Measurements from ENCODE around the gene CEP170.

The CEP170 gene

DNA sequence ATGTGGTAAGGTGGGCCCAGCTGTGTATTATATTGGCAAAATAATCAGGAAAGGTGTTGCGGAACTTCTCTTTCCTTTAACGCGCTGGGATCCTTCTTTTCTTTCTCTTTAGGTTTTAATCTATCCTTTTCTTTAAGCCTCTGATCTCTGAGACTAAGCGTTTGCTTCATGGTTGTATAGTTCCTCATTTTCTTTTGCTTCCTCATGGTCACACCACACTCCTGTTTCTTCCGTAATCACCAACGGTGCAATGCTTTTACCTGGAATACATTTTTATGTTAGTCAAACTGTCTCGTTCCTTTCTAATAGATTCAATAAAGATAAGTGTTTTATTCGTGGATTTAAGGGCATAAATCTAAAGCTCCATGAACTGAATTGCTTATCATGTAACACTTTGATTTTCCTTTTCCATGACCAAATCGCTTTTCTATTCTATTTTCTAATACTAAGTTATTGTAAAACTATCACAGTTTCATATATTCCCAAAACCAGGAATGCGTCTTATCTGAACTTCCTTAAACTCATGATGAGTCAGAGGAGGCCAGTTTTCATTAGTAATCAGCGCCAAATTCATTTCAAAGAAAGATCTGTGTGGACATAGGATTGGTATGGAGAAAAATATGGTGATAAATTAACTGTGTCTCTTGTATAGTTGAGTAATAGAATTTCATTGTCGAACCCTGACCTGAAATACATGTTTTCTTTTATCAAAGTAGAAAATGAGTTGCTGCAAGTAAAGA, 13.0 kb upstream of the CEP170 start:
- peak in 1 of 2 donors; percentile 56 for DNase-seq

DNA sequence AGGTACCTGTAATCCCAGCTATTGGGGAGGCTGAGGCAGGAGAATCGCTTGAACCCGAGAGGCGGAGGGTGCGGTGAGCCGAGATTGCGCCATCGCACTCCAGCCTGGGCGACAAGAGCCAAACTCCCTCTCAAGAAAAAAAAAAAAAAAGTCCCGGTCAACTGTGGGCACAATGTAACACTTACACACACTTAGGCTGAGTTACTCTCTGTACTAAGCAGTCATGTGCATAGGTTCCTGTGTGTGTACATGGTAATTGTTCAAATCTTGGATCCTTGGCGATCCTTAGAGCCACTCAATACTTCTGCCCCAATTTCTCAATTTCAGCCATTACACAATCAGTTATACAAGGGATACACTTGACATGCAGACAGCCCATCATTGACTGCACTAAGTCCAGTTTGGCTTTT, 12.4 kb upstream of the CEP170 start:
- no peak for DNase-seq

DNA sequence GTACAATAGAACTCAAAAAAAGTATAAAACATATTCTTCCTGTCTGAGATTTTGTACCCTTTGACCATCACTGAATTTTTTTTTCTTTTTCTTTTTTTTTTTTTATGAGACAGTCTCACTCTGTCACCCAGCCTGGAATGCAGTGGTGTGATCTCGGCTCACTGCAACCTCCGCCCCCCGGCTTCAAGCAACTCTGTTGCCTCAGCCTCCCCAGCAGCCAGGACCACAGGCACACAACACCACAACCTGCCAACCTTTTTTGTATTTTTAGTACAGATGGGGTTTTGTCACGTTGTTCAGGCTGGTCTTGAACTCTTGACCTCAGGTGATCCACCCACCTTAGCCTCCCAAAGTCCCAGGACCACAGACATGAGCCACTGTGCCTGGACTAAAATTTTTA, 11.2 kb upstream of the CEP170 start:
- DNase-seq: no peak

DNA sequence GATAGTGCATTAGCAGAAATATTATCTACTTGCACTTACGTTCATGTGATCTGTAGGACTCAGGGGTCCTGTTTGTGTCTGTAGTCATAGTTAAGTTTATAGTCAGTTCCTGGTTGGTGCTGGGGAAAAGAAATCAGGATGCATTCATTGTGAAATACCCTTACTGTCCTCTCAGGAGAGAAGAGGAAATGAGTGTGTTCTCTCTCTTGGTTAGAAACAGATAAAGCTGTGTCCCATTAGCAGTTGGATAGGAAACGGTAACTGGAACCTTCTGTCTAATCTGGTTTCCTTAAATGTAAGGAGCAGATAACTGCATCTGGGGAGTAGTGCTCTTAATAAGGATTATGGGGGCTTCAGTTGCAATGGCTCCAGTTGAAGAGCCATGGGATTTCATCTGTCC, 9.6 kb upstream of the CEP170 start:
- DNase-seq: peak in 1 of 2 donors; percentile 92

DNA sequence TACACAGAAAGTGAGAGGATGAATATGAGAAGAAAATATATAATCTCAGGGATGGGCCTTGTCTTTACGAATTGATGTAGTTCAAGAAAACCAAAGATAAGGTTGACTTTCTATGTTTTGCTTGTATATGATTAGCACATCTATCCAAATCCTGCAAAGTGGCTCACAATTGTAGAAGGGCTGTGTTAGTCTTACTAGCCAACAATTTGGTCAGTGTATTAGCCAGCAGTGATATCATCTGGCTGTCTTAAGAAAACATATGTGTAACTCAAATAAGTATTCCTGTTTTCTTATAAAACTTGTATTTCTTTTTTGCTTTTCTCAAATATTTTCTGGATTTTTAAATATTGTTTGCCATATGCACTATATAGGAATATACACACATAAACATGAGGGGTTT, 6.3 kb upstream of the CEP170 start:
- no peak for DNase-seq

DNA sequence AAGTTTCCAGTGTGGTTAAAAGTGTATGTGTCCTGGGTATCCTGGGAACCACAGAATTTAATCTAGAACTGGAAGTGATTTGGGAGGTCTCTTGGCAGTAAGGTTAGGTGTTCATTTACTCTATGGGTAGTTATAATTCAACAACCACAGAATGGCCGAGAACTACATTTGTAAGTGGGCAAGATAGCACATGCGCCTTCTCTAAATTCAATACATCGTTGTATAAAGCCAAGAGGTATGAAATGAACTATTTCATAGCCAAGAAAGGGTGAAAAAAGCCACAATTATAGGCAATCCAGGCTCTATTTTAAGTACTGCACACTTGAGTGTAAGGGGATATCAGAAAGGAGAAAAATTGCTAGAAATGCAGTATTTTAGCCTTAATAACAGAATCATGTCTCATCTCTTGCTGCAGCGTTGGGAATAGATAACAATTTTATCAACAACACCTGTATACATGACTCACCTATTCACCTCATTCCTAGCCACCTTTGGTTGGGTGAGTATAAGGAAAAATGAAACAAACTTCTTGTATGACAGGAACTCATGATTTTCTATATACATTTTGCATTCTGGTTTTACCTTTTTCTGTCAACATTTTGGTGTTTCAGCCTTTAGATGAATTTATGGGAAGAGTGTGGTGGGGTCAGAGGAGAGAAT, 5.3 kb upstream of the CEP170 start:
- DNase-seq: no peak

DNA sequence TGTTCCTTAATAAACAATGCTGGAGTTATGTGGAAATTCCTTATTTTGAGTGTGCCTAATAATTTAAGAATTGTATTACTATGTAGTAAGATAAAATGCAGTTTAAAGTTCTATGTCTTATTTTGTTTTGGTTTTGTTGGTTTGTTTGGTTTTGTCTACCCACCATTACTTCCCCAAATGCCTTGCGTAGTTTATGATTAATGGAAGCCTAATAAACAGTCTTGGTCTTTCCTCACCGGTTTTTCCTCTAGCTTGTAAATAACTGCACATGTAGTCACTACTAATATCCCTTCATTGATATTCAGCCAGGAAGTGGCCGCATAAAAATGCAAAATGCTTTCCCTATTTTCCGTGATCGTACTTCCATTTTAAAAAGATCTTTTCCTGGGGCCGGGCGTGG, 3.6 kb upstream of the CEP170 start:
- DNase-seq: no peak

DNA sequence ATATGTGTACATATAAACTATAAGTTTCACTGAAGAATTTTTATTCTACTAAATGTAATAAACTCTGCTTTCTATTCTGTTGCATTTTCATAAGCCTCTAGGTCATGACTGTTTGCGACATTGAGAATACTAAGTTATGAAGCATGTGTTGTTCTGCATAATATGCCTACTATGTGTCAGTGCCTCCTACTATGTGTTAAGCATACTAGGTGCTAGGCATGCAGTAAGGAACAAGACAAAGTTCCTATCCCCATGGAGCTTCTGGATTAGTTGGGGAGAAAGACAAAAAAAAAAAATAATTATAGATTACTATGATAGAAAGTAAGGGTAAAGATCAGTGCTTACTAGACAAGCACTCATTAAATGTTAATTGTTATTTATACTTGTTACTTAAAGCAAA, 2.1 kb upstream of the CEP170 start:
- DNase-seq: no peak

DNA sequence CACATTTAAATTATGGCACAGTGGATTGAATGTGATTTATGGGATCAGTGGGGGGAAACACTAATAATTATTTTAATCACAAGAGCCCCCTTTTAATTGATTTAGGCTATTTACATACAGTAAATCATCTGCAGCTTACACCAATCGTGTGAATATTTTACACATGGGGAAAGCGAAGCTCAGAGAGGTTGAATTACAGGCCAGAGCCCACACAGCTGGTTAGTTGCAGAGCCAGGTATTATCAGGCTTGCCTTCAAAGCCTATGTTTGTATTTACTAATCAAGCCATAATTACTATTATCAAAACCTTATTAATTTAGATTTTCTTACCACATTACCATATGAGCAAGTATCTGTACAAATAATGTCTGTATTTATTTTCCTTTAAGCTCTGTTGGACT, 1.5 kb upstream of the CEP170 start:
- DNase-seq: no peak

DNA sequence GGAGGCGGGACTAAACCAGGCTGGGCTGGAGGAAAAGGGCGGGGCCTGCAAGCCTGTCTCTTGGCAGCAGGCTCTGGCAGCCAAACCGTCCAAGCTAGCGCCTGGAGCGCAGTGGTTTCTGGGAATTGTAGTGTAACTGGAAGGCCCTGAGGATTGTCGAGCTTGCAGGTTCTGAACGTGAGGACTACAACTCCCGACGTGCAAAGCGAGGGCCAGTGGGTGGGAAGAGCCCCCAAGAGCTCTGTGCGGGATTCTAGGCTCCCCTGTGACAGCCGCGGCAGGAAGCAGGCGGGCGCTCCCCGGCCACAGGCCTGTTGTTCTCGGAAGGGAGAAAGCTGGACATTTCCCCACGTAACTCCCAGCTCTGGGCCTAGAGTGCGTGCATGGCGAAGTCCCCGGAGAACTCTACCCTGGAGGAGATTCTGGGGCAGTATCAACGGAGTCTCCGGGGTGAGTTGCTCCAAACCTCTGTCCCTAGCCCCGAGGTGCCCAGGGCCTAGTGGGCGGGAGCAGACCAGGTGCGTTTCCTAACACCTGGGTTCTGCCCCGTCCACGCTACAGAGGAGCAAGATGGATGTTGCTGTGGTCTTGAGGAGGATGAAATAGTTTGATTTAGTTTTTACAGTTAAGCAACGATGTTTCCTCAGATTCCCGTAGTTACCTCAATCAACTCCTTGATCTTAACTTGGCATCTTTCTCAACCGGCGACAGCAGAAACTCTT, 871 bp upstream of the CEP170 start, which contains the start of gene SDCCAG8:
Gene SDCCAG8 (plus strand): TSS at position 251 of the 722 bp plus-strand sequence. CDS start 133 bp downstream, at position 384.
- DNase-seq: peak; percentile 80 to 99

DNA sequence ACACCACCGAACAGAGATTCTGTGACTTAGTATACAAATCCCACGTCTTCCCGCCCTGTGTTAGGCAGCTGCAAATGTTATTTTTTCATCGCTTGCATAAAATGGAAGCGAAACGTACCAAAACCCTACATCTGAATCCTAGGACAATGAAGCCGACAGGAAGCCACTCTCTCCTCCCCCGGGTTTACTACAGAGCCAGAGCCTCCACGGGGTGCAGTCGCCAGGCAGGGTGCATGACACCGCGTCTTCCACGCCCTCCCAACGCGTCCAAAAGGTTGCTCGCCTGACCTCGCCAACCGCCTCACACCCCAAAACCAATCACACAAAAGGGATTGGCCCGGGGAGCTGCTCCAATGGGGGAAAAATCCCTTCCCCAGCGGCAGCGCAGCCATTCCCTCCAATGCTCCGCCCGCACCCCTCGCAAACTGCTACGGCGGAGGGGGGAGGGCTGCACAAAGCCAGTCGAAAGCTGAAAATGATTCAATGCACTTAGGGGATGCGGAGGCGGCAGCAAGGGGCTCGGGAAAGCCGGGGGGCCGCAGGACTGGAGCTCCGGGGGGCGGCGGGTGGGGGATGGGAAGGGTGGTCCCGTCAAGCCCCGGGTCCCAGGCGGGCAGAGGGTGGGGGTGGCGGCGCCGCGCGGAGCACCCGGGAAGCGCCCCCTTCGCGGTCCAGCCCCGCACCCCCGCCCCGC, 701 bp downstream of the CEP170 start:
- DNase-seq: peak; percentile 43 to 68

DNA sequence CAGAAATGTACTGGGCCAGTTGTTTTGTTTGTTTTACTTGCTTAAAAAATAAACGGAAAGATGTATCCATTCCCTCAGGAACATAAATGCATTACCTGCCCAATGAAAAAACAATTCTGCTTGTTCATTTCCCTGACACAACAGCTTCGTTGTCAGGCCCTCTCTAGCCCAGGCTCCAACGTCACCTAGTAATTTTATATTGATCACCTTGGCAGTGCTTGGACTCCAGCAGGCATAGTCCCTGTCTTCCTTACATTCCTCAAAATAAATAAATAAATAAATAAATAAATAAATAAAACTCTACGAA, 1.2 kb downstream of the CEP170 start:
- no peak for DNase-seq

DNA sequence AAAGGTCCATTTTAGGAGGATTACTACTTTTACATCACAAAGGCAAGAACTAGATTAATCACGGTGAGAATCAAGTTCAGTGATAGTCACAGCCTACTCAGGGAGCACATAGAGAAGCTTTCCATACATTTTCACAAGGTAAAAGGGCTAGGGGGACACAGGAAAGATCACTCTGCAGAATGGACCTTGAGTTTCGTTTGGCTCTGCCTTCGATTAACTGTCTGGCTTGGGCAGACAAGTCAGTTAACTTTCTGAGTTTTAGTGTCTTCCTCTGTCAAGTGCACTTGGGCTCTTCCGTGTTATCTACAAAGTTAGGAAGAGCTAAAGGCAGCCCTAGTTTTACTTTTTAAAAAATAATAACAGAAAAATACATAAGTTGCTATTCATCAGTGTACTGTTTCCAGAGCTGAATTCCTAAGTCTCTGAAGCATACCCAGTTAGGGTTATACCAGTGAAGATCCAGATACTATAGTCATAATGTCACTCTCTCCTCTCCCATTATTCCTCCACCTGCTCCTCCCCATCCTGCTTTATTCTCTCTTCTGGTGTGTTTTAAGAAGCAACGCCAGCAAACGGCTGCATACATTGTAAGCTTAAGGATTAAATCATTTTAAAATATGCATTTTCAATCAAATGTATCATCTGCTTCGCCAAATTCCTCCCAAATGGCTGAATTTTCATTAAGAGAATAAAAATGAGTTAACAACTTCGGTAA, 1.7 kb downstream of the CEP170 start:
- DNase-seq: no peak

DNA sequence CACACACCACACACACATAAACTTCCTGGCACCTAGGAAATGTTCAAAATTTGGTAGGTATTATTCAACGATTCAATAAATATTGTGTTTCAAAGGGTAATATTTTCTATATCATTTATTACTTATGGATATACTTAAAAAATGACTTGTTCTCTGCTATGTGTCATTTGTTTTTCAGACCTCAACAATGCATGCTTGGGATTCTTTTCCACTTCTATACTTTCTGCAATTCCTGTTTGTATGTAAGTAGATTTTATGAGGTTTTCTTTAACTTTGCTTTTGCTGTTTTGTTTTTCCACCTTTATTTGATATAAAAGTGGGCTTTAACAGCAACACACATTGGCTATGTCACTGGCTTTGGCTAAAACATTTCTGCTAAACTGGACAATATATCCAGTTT, 3.5 kb downstream of the CEP170 start:
- DNase-seq: no peak

DNA sequence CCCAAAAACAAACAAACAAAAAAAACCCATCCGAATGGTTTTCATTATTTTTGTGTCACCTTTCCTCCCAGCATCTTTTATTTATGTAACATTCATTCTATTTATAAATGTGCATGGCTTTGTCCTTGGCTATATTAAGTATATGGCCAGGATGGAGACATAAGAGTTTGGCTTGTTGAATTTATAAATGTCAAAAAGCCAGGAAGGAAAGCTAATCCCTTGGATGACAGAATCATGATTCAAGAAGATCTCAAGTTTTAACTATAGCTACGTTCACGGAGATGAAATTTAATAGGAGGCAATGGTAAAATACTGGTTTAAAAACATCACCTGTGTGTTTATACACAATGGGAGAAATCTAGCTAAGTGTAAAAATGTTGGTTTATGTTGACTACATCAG, 5.0 kb downstream of the CEP170 start:
- DNase-seq: no peak

DNA sequence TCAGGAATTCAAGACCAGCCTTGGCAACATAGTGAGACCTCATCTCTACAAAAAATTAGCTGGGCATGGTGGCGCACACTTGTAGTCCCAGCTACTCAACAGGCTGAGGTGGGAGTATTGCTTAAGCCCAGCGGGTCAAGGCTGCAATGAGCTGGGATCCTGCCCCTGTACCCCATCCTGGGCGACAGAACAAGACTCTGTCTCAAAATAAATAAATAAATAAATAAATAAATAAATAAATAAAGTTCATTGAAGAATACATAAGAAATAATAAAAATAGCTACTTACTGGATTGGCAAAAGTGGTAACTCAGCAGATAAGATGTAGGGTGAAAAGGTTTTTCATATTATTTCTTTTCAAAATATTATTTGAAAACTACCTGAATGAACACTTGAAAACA, 5.9 kb downstream of the CEP170 start:
- DNase-seq: no peak

DNA sequence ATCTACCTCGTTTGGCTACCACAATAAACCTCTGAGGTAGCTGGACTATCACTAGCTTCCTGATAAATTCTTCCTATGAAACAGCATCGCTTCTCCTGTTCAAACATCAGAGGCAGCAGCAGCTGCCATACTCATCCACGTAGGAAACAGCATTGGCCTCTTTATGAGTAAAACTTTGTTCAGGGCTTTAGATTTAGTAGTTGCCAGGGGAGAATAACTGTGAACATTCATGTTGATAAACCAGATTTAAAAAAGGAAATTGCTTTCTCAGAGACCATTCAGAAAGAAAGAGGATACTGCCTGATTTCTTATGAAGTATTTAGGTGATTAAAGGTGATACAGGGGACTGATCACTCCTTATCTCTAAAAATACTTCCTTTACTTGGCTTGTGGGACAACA, 7.2 kb downstream of the CEP170 start:
- no peak for DNase-seq

DNA sequence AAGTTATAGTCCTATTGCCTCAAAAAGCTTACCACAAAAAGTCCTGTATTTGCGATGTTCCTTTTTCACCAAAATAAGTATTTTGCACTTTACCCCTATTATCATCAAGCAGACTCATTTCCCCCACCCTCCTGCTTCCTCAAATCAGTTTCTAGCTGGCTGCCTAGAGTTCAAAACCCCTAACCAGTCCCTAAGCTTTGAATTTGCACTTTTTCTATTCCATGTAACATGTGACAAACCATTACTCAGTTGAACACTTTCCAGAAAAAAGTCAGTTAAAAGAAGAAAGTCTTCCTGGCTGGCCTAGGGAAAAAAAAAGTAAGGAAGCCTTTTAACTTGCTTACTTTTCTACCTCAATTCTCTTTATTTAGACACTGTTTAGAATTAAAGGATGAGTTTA, 8.2 kb downstream of the CEP170 start:
- DNase-seq: peak in 1 of 2 donors; percentile 53

DNA sequence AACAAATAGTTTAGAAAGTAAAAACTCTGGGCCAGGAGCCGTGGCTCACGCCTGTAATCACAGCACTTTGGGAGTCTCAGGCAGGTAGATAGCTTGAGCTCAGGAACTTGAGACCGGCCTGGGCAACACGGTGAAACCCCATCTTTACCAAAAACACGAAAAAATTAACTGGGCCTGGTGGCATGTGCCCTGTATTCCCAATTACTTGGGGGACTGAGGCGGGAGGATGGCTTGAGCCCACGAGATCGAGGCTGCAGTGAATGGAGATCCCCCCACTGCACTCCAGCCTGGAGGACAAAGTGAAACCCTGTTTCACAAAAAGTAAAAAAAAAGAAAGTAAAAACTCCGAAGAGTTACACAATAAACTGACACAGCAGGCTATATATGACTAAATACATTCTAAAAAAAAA, 10.6 kb downstream of the CEP170 start:
- DNase-seq: no peak

DNA sequence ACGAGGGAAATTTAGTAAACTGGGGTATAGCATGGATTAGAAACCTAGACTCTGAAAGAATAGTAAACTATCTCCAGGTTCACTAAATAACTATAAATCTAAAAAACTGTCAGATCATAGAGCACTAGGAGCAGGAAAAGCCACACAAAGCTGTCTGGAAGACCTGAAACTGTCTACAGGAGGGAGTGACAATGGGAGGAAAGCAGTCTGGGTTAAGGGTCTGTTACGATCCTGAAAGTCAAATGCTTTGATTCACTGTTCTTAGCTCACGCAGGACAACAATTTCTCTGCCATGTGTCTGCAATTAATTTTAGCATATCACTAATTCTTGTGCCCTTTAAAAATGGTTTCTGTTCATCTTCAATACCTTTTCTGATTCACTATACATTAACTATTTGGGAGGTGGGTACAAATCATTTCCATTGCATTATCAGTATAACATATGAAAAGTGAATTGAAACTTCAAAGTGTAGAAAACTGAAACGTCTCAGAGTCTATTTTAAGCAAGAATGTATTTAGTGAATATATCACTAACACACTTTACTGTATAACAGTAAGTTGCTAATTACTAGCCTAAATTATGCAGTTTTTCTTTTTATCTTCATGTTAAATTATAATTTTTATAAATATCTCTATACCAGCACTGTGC, 18.4 kb downstream of the CEP170 start:
- DNase-seq: no peak

DNA sequence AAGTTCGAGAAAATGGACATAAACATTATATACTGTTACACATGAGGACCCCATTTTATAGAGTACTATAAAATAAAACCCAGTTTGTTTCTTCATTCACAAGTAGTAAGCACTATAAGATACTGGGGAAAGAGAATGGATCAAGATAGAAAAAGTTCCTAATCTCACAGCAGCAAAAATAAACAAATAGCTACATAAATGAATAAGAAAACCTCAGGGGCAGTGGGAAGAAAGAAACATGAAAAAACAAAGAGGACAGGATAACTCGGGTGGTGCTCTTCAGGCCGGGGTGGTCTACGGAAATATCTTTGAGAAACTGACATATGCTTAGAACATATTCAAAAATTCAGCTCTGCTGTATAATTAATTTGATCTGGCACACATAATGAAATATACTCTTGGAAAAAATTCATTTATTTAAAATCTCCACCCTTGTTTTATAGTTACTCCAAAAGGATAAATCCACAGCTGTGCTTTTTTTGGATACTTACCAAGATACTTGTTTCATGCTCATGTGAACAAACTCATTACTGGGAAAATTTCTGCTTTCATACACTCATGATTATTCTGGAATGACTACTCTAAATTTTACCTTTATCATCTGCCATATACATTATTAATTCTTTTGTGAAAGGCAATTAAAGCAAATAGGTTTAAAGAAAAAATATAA, 20.0 kb downstream of the CEP170 start:
- no peak for DNase-seq

DNA sequence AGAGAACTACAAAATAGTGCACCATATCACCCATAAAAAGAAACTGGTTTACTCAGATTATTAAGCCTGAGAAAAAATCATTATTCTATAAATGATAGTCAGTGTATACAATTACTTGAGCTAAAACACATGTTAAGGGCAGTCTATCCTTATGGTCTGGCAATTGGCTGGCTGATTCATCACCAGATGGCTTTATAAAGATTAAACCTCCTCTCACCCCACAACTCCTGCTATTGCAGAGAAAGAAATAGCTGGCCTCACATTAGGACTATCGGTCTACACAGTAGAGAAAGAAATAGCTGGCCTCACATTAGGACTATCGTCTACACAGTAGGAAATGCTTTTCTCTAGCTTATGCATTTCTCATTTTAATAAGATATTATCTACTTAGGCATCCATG, 21.2 kb downstream of the CEP170 start:
- no peak for DNase-seq

Measured in bone marrow (tissue), 2 donors.